Body of pancreas (tissue), 4 donors: Measurements from ENCODE around the gene MAD1L1. TPM values are rescaled to one million over a fixed set of nuclear protein-coding genes. Genes with fewer than 3 reads are reported as not detected.

Source experiments
- ATAC-seq: fragments of 150-250 bp; one replicate; pipeline ENCODE4 v1.9.1; 2016
- DNase-seq, 4 donors: peaks; one replicate each; pipeline ENCODE4 v3.0.0-alpha.2; 2019
- H3K27ac ChIP-seq, 4 donors: fragments of 200-600 bp; sonication (generic); 1 replicate in 3 of 4; 2 replicates in 1 of 4; pipeline versions ENCODE4 v1.5.1 to v1.6.1; 2016 to 2019; ENCODE audit warnings: mild to moderate bottlenecking in 1 of 4, mixed read lengths in 1 of 4, moderate library complexity in 1 of 4
- H3K27me3 ChIP-seq, 2 donors: fragments of 200-600 bp; sonication (generic); one replicate each; pipeline ENCODE4 v1.6.0; 2016; ENCODE audit warnings: mild to moderate bottlenecking in 1 of 2
- H3K36me3 ChIP-seq, 2 donors: fragments of 200-600 bp; sonication (generic); replicated peaks in 1 of 2; 2 replicates each; pipeline ENCODE4 v1.5.1; 2016; ENCODE audit warnings: low read depth in 2 of 2; ENCODE audit not compliant: insufficient read depth in 1 of 2
- H3K4me1 ChIP-seq: fragments of 200-600 bp; sonication (generic); one replicate; pipeline ENCODE4 v1.6.0; 2016
- H3K4me3 ChIP-seq, 2 donors: fragments of 200-600 bp; sonication (generic); 1 replicate in 1 of 2; 2 replicates in 1 of 2; pipeline ENCODE4 v1.5.1; 2016 to 2019
- H3K9me3 ChIP-seq, 3 donors: fragments of 200-600 bp; sonication (generic); 1 replicate in 2 of 3; 2 replicates in 1 of 3; pipeline ENCODE4 v1.5.1; 2016
- CTCF ChIP-seq, 7 experiments: fragments of 450-650 bp in 4 of 7; fragments of 200-600 bp in 3 of 7; sonication (generic) in 3 of 7; IDR thresholded peaks; one replicate each; pipeline ENCODE4 v1.5.1; 2016 to 2019; ENCODE audit warnings: antibody characterized with exemption in 7 of 7
- POLR2A ChIP-seq, 3 donors: fragments of 450-650 bp; IDR thresholded peaks; one replicate each; pipeline ENCODE4 v1.6.1; 2016; ENCODE audit warnings: antibody characterized with exemption in 3 of 3, mild to moderate bottlenecking in 2 of 3
- WGBS, 2 donors: methylation state at CpG; one replicate each; pipeline ENCODE4 v1.1.5; 2017; 5-methylcytosine and 5-hydroxymethylcytosine counted together
- intact Hi-C: fragments of 100-400 bp; cut with DNase I; formaldehyde crosslinking; loops from one replicate; pipeline ENCODE4 v1.15.1; 2023
- total RNA-seq, 2 donors: library from RNA; depleted of rRNA; stranded (reverse); fragments of >200 nt; gene quantifications; one replicate each; pipeline ENCODE4 v1.1.0, GENCODE V29; 2016

Gene MAD1L1
- total RNA-seq, 2 donors from 2014 or later, result 14.0 to 66.9 TPM

- ATAC-seq, result no peak
- no peaks in the 10 kb centered on the region for H3K9me3 ChIP-seq
These were observed 47.2 kb upstream of the MAD1L1 start for GRCh38 chr7:2279896-2280295.

GRCh38 chr7:2278026-2278425 is 45.3 kb upstream of the MAD1L1 start:
- WGBS, 2 donors, result 82 to 92% methylated on average over 6 to 11 of the region's 11 CpGs

More at GRCh38 chr7:2279896-2280295, 47.2 kb upstream of the MAD1L1 start:
- no peaks in the 10 kb centered on the region for H3K27me3 ChIP-seq
- H3K36me3 ChIP-seq, result no peaks in the 10 kb centered on the region
- TF ChIP-seq POLR2A (IDR thresholded peaks at IDR 0.05), result no peak
- no peak for TF ChIP-seq CTCF (IDR thresholded peaks at IDR 0.05)
- no peak overlapping the region for H3K27ac ChIP-seq
- DNase-seq, result no peak
- intact Hi-C loops, result no loop called here
- H3K4me1 ChIP-seq, result peaks cover 5% of the 10 kb centered on the region
- WGBS, 2 donors, result 65 to 85% methylated on average over 4 of the region's 4 CpGs
- no peak overlapping the region for H3K4me3 ChIP-seq

DNA sequence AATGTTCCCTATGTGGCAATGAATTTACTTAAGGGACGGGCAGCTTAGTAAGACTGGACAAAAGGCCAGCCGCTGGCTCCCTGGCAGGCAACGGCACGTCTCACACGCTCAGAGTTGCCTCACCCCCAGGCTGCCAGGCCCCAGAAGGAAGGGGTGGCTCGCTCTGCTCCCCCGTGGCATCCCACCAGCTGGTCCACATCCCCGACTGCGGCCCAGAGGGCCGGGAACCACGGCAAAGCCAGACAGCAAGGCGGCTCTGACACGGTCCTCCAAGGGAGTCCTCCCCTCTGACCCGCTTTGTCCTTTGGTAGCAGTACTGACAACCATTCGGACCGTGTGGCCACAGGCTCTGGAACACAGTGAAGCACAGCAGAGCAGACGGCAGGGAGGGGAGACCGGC is 43.4 kb upstream of the MAD1L1 start:
- Histone ChIP-seq H3K4me3 (no peak overlapping the region), H3K4me1 (peaks cover 5% of the 10 kb centered on the region), H3K27me3 (no peaks in the 10 kb centered on the region), H3K36me3 (no peaks in the 10 kb centered on the region), H3K27ac (no peak overlapping the region), H3K9me3 (no peaks in the 10 kb centered on the region)
- DNase-seq, result no peak
- intact Hi-C loops, result no loop called here
- 90 to 91% methylated on average over 8 to 15 of the region's 18 CpGs for WGBS, 2 donors
- no peak for ATAC-seq
- TF ChIP-seq CTCF (IDR thresholded peaks at IDR 0.05) (no peak), POLR2A (IDR thresholded peaks at IDR 0.05) (no peak)

More at GRCh38 chr7:2278026-2278425, 45.3 kb upstream of the MAD1L1 start:
- no peak for ATAC-seq
- intact Hi-C loops, result no loop called here
- Histone ChIP-seq H3K27ac (no peak overlapping the region), H3K4me3 (no peak overlapping the region), H3K4me1 (peaks cover 5% of the 10 kb centered on the region), H3K27me3 (no peaks in the 10 kb centered on the region), H3K36me3 (no peaks in the 10 kb centered on the region), H3K9me3 (no peaks in the 10 kb centered on the region)
- TF ChIP-seq CTCF (IDR thresholded peaks at IDR 0.05), result no peak
- no peak for TF ChIP-seq POLR2A (IDR thresholded peaks at IDR 0.05)
- no peak for DNase-seq

GRCh38 chr7:2275101-2275500 is 42.4 kb upstream of the MAD1L1 start:
- 85 to 89% methylated on average over 18 of the region's 18 CpGs for WGBS, 2 donors
- intact Hi-C loops, result no loop called here

More at GRCh38 chr7:2275101-2275500, 42.4 kb upstream of the MAD1L1 start:
- TF ChIP-seq POLR2A (IDR thresholded peaks at IDR 0.05), result no peak
- no peak for TF ChIP-seq CTCF (IDR thresholded peaks at IDR 0.05)
- Histone ChIP-seq H3K9me3 (no peaks in the 10 kb centered on the region), H3K4me1 (no peaks in the 10 kb centered on the region), H3K36me3 (no peaks in the 10 kb centered on the region), H3K27me3 (no peaks in the 10 kb centered on the region), H3K27ac (no peak overlapping the region), H3K4me3 (no peak overlapping the region)
- no peak for ATAC-seq
- no peak for DNase-seq
